Measurements from ENCODE around the gene PCNX1.
"Not testable (repeated sequence)": the region's sequence is repeated elsewhere in the genome, so short reads cannot be mapped to it uniquely, and the experiment has no call there.

PCNX1 gene

GRCh38 chr14:70917633-70918032 is 10.4 kb downstream of the PCNX1 start:
- no peak for DNase-seq

GRCh38 chr14:70919774-70920173 is 12.5 kb downstream of the PCNX1 start:
- peak; percentile 35 for DNase-seq

GRCh38 chr14:70920608-70921007 is 13.3 kb downstream of the PCNX1 start:
- no peak for DNase-seq

- DNase-seq, result no peak
These were observed 14.4 kb downstream of the PCNX1 start for GRCh38 chr14:70921669-70922068.

GRCh38 chr14:70924521-70924920 is 17.3 kb downstream of the PCNX1 start:
- no peak for DNase-seq

GRCh38 chr14:70926235-70926830 is 19.1 kb downstream of the PCNX1 start:
- DNase-seq, result no peak

GRCh38 chr14:70931008-70931407 is 23.7 kb downstream of the PCNX1 start:
- no peak for DNase-seq

- no peak for DNase-seq
These were observed 26.8 kb downstream of the PCNX1 start for GRCh38 chr14:70934084-70934483.

GRCh38 chr14:70934502-70935134 is 27.4 kb downstream of the PCNX1 start:
- no peak for DNase-seq

- no peak for DNase-seq
These were observed 27.9 kb downstream of the PCNX1 start for GRCh38 chr14:70935135-70935534.

GRCh38 chr14:70939693-70940092 is 32.4 kb downstream of the PCNX1 start:
- DNase-seq, result not testable (repeated sequence)

GRCh38 chr14:70941637-70942341 is 34.5 kb downstream of the PCNX1 start:
- DNase-seq, result peak; percentile 56

- no peak for DNase-seq
These were observed 35.1 kb downstream of the PCNX1 start for GRCh38 chr14:70942342-70942706.

- DNase-seq, result peak; percentile 44
These were observed 35.5 kb downstream of the PCNX1 start for GRCh38 chr14:70942721-70943120.

GRCh38 chr14:70943838-70944237 is 36.6 kb downstream of the PCNX1 start:
- no peak for DNase-seq

- no peak for DNase-seq
These were observed 40.5 kb downstream of the PCNX1 start for GRCh38 chr14:70947739-70948138.

- no peak for DNase-seq
These were observed 45.2 kb downstream of the PCNX1 start for GRCh38 chr14:70952485-70952884.

- DNase-seq, result no peak
These were observed 46.8 kb downstream of the PCNX1 start for GRCh38 chr14:70954068-70954467.

- peak; percentile 30 for DNase-seq
These were observed 48.6 kb downstream of the PCNX1 start for GRCh38 chr14:70955543-70956480.

GRCh38 chr14:70956511-70956910 is 49.3 kb downstream of the PCNX1 start:
- no peak for DNase-seq

- no peak for DNase-seq
These were observed 50.5 kb downstream of the PCNX1 start for GRCh38 chr14:70957710-70958109.

GRCh38 chr14:70962935-70963334 is 55.7 kb downstream of the PCNX1 start:
- DNase-seq, result no peak

- no peak for DNase-seq
These were observed 57.2 kb downstream of the PCNX1 start for GRCh38 chr14:70964492-70964891.

Measured in stimulated activated CD4-positive, alpha-beta T cell treated with anti-CD3 and anti-CD28 coated beads, Interleukin-15, amount 100 ng/mL, for 24 hours (primary cell).